ENCODE data around the gene PBX4.

- TF ChIP-seq GATA2 (IDR thresholded peaks at IDR 0.05; ENCODE audit: low read depth, low read length) (no peak), GATA3 (IDR thresholded peaks at IDR 0.05; ENCODE audit: low read depth, low read length) (no peak)
Measured at GRCh38 chr19:19634516-19635312, 16.2 kb upstream of the PBX4 start.

Measured in SH-SY5Y (cell line).